ENCODE data around the gene MED4. TPM values are rescaled to one million over a fixed set of nuclear protein-coding genes. Genes with fewer than 3 reads are reported as not detected.

The MED4 gene
- total RNA-seq, 1 donor = 37.2 TPM

- Histone ChIP-seq H3K4me3 (ENCODE audit: low read length) (no peak overlapping the region), H3K9me3 (ENCODE audit: low read depth, low read length) (no peaks in the 10 kb centered on the region), H3K27me3 (ENCODE audit: insufficient read depth, low read length) (no peaks in the 10 kb centered on the region)
These were observed 65.0 kb downstream of the MED4 start for GRCh38 chr13:48029859-48030258.

GRCh38 chr13:48028066-48028465 lies 66.8 kb downstream of the MED4 start:
- H3K4me3 ChIP-seq (ENCODE audit: low read length) = no peak overlapping the region
- H3K27me3 ChIP-seq (ENCODE audit: insufficient read depth, low read length) = no peaks in the 10 kb centered on the region

More at GRCh38 chr13:48029859-48030258, 65.0 kb downstream of the MED4 start:
- H3K4me1 ChIP-seq (ENCODE audit: insufficient read depth, low read length) = no peaks in the 10 kb centered on the region

More at GRCh38 chr13:48028066-48028465, 66.8 kb downstream of the MED4 start:
- Histone ChIP-seq H3K9me3 (ENCODE audit: low read depth, low read length) (no peaks in the 10 kb centered on the region), H3K4me1 (ENCODE audit: insufficient read depth, low read length) (no peaks in the 10 kb centered on the region)

Other genes starting within 250 kb of the MED4 start
- 33.5 TPM for gene SUCLA2, start 93.8 kb downstream of the MED4 start, total RNA-seq
- 8.5 TPM for gene NUDT15, start 57.4 kb downstream of the MED4 start, total RNA-seq
- 550 TPM for gene ITM2B, start 138.1 kb upstream of the MED4 start, total RNA-seq
- gene RB1, start 208.6 kb upstream of the MED4 start, total RNA-seq = 21.6 TPM